Endothelial cell of umbilical vein (primary cell): ENCODE measurements around the gene KCNK15.

Experiments
- CTCF ChIP-seq, 2 donors: IDR thresholded peaks; 1 replicate in 1 of 2; 2 replicates in 1 of 2; pipeline ENCODE4 v1.5.1; 2011; ENCODE audit warnings: low read length in 2 of 2, mild to moderate bottlenecking in 2 of 2, moderate library complexity in 2 of 2, control low read depth in 1 of 2, inconsistent platforms in 1 of 2, low read depth in 1 of 2; ENCODE audit not compliant: insufficient read depth in 1 of 2; ENCODE audit errors: extremely low read depth in 1 of 2
- EZH2 ChIP-seq: IDR thresholded peaks from 2 replicates; pipeline ENCODE4 v1.6.1; 2012; ENCODE audit warnings: borderline replicate concordance, low read depth, mild to moderate bottlenecking, moderate library complexity, low read length, inconsistent platforms; ENCODE audit not compliant: severe bottlenecking
- FOS ChIP-seq: IDR thresholded peaks from 2 replicates; pipeline ENCODE4 v1.6.1; 2011; ENCODE audit warnings: mild to moderate bottlenecking, low read length, moderate library complexity, borderline replicate concordance; ENCODE audit not compliant: insufficient read depth
- GATA2 ChIP-seq: IDR thresholded peaks from 2 replicates; pipeline ENCODE4 v1.7.0; 2011; ENCODE audit warnings: low read depth, mild to moderate bottlenecking, moderate library complexity, mixed read lengths, low read length; ENCODE audit not compliant: insufficient read length, insufficient read depth
- JUN ChIP-seq: IDR thresholded peaks from 2 replicates; pipeline ENCODE4 v1.6.1; 2011; ENCODE audit warnings: borderline replicate concordance, low read depth; ENCODE audit not compliant: insufficient read length, insufficient read depth
- MAX ChIP-seq: IDR thresholded peaks from 2 replicates; pipeline ENCODE4 v1.6.1; 2011; ENCODE audit not compliant: insufficient read depth, insufficient read length
- MYC ChIP-seq: IDR thresholded peaks from one replicate; pipeline ENCODE4 v1.6.1; 2011; ENCODE audit warnings: mild to moderate bottlenecking, low read depth, low read length
- POLR2A ChIP-seq: IDR thresholded peaks from 2 replicates; pipeline ENCODE4 v1.6.1; 2012; ENCODE audit warnings: low read depth, mild to moderate bottlenecking, control low read depth, low read length
- POLR2AphosphoS5 ChIP-seq: IDR thresholded peaks from 2 replicates; pipeline ENCODE4 v1.6.1; 2012; ENCODE audit warnings: low read depth, mild to moderate bottlenecking, control low read depth, low read length, moderate library complexity; ENCODE audit not compliant: insufficient read depth

- TF ChIP-seq POLR2A: no peak
- no peak for TF ChIP-seq CTCF (IDR thresholded peaks at IDR 0.05; ENCODE audit: extremely low read depth in 1 of 2, insufficient read depth in 1 of 2, low read depth in 1 of 2, low read length in 2 of 2)
- TF ChIP-seq MAX: no peak
- TF ChIP-seq POLR2AphosphoS5: no peak
- no peak for TF ChIP-seq GATA2
- TF ChIP-seq JUN: no peak
- no peak for TF ChIP-seq MYC
- TF ChIP-seq FOS: no peak
- no peak for TF ChIP-seq EZH2
Observed at GRCh38 chr20:44743916-44744655, 1.6 kb upstream of the KCNK15 start.
